HK-2 (cell line): Measurements from ENCODE around the gene IL17RC.

Experiments used
- DNase-seq: peaks from one replicate; pipeline ENCODE4 v3.0.0-alpha.2; 2018; ENCODE audit not compliant: unreplicated experiment

Gene IL17RC

GRCh38 chr3:9946112-9947024 lies 29.5 kb downstream of the IL17RC start:
- peak; percentile 86 for DNase-seq

GRCh38 chr3:9947025-9947995 lies 30.4 kb downstream of the IL17RC start:
- peak; percentile 76 for DNase-seq

GRCh38 chr3:9948586-9948985 lies 31.7 kb downstream of the IL17RC start:
- DNase-seq, result no peak

DNA sequence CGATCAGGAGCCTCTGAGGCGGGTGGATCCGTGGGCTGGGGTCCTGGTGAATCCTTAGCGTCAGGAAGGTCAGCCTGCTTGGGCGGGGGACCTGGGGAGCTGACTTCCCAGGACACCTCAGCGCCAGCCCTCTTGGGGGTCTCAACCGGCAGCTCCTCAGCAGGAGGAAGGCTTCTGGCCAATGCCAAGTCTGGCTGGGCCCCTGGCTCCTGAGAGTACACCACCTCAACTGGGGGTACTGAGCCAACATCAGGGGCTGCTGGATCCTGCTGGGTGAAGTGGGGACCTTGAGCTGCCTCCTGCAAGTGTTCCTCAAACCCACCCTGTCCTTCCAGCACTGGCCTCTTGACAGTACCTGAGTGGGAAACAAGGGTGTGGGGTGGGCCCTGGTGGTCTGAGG lies 32.2 kb downstream of the IL17RC start:
- DNase-seq, result no peak

DNA sequence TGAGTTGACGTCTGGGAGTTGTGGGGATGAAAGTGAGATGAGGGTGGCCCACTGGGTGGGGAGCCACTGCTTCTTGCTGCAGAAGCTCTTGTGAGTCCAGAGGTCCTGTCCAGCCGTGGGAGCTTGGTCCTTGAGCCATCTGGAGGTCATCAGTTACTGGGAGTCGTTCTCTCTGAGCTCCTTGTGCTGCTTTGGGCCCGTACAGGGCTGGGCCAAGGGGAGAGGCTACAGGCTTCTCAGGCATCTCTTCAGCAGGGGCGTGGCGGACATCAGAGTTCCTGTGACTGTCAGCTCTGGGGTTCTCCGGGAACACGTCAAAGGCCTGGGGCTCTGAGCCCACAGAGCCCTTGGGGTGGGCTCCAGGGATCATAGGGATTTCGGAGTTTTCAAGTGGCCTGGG lies 32.7 kb downstream of the IL17RC start:
- no peak for DNase-seq

GRCh38 chr3:9951126-9951525 lies 34.2 kb downstream of the IL17RC start:
- no peak for DNase-seq

GRCh38 chr3:9951598-9951961 lies 34.7 kb downstream of the IL17RC start:
- no peak for DNase-seq

GRCh38 chr3:9951962-9952805 lies 35.3 kb downstream of the IL17RC start, which contains the start of gene PRRT3:
Gene PRRT3 (minus strand): TSS chr3:9952408. CDS start chr3:9950115, 2,293 bp downstream.
- peak; percentile 27 for DNase-seq

DNA sequence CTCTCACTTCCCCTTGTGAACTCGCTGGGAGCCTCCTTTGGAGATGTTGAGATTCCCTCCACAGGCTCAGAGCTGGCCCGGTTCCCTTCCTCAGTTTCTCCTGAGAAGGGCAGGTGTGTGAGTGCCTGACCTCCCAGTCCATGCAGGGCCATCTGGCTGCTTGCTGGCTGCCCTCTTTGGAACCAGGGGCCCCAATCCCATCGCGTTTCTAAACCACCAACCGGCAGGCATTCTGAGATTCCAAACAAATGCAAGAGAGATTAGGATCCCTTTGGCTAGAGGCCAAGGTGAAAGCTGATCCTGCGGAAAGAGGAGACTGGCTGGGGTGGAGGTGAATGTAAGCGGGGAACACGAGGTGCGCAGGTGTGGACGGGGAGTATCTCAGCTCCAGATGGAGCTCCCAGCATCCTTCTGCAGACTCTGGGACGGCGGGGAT lies 38.2 kb downstream of the IL17RC start:
- no peak for DNase-seq

DNA sequence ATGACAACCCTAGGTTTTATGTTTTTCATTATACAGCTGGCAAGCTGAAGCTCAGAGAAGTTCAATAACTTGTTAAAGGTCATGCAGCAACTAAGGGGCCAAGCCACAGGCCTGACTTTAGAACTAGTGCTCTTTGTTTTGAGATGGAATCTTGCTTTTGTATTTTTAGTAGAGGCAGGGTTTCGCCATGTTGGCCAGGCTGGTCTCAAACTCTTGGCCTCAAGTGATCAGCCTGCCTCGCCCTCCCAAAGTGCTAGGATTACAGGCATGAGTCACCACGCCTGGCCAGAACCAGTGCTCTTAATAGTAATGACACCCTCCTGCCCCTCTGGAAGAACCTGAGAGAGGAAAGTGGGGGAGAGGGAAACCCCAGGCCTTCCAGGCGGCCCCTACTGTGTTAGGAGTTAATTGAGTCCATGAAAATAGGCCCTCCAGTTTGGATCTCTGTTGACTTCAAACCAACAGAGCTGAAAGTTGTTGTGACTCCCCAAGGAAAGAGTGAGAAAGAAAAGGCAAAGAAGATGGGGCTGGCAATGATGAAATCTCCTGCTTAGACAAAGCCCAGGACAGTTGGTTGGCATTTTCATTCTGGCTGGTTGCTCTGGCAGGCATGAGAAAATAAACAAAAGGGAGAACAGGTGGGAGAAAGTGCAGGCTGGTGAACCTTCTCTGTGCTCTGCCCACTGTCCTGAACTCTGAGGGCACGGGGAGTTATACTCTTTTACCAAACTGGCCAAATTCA lies 38.9 kb downstream of the IL17RC start:
- no peak for DNase-seq

DNA sequence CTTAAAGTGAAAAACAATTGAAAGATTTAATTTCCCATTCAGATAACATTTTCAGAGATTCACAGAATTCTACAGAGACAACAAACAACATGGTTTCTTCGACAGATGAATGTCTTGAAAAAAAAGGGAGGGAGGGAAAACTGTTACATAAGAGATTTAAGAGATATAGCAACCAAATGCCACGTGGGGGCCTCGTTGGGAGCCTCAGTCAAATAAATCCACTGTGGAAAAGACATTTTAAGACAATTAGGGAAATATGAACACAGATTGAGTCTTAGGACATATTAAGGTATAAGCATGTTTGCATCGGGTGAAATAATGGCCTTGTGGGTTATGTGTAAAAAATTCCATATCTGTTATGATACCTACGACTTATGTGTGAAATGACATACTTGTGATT lies 40.3 kb downstream of the IL17RC start:
- no peak for DNase-seq

- DNase-seq, result no peak
Measured at GRCh38 chr3:9965200-9965875, 48.4 kb downstream of the IL17RC start.

GRCh38 chr3:9966841-9967240 lies 49.9 kb downstream of the IL17RC start:
- DNase-seq, result no peak

- DNase-seq, result no peak
Measured at GRCh38 chr3:9969632-9970019, 52.7 kb downstream of the IL17RC start.

DNA sequence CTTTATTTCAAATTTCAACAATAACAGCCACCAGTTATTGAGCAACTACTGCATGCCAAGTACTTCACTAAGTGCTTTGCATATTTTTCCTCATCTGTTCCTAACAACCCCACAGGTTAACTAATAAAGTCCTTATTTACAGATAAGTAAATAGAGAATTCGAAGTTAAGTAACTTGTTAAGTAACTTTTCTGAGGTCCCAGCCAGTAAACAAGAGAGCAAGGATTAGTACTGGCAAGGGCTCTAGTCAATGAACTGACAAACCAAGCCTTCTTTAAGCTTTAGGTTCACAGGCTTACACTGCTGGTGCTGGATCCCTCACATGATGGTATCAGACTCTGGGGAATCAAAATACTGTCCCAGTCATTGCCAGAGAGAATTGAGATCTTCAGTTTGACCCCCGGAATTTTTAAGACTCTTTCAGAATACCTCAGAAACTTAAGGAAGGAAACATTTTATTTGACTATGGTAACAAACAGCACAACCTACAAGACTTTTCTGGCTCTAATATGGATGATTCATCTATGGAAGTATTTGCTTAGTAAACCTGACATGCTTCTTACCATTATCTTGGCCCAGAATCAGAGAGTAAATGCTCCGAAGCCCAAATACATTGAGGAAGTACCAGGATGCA lies 53.2 kb downstream of the IL17RC start:
- DNase-seq, result no peak

GRCh38 chr3:9976721-9977709 lies 60.1 kb downstream of the IL17RC start:
- peak; percentile 55 for DNase-seq

DNA sequence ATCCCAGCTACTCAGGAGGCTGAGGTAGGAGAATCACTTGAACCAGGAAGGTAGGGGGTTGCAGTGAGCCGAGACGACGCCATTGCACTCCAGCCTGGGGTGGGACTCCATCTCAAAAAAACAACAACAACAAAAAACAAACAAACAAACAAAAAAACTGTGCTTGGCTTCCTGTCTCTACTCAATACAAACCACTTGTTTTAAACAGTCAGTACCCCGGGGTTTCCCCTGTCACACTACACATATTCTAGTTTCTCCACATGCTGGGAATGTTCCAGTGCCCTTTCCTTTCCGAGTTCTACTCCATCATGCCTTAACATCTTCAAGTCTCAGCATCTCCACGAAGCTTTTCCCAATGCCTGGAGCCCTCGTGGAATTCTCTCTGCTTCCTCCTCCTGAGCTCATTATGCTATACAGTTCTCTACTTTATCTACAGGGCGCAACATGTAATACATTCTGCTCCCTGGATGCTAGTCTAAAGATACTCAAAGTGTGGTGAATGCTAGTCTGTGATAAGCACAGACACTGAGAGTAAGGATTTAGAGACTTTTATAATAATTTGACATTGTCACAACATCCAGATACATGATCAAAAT lies 61.9 kb downstream of the IL17RC start:
- no peak for DNase-seq

- no peak for DNase-seq
Measured at GRCh38 chr3:9980251-9980650, 63.4 kb downstream of the IL17RC start.
